Right lobe of liver (tissue), 6 donors: ENCODE data around the gene CADPS. TPM values are rescaled to one million over a fixed set of nuclear protein-coding genes. Genes with fewer than 3 reads are reported as not detected.

Experiments
- ATAC-seq, 4 donors: fragments of 200-7000 bp; cut with Tn5 transposase; one replicate each; pipeline ENCODE4 v1.9.1; 2020; ENCODE audit warnings: mild to moderate bottlenecking in 4 of 4, moderate library complexity in 4 of 4
- DNase-seq, 3 donors: peaks; one replicate each; pipeline ENCODE4 v3.0.0-alpha.2; 2020
- H3K27ac ChIP-seq, 3 donors: fragments of 200-600 bp; one replicate each; pipeline ENCODE4 v1.8.0; 2022
- H3K27me3 ChIP-seq, 2 donors: fragments of 200-600 bp; one replicate each; pipeline ENCODE4 v1.8.0; 2022
- H3K36me3 ChIP-seq, 4 donors: fragments of 200-600 bp; sonication (generic) in 1 of 4; one replicate each; pipeline versions ENCODE4 v1.5.1 to v1.8.0; 2017 to 2022; ENCODE audit warnings: control low read depth in 1 of 4
- H3K4me1 ChIP-seq, 4 donors: fragments of 200-600 bp; sonication (generic) in 1 of 4; one replicate each; pipeline versions ENCODE4 v1.5.1 to v1.8.0; 2017 to 2022; ENCODE audit warnings: control low read depth in 1 of 4
- H3K4me3 ChIP-seq, 3 donors: fragments of 200-600 bp; one replicate each; pipeline ENCODE4 v1.8.0; 2022
- H3K9me3 ChIP-seq, 4 donors: fragments of 200-600 bp; sonication (generic) in 1 of 4; one replicate each; pipeline versions ENCODE4 v1.5.1 to v1.8.0; 2017 to 2022; ENCODE audit warnings: control low read depth in 1 of 4
- POLR2A ChIP-seq: fragments of 450-650 bp; IDR thresholded peaks from one replicate; pipeline ENCODE4 v1.6.1; 2017; ENCODE audit warnings: antibody characterized with exemption, mild to moderate bottlenecking
- WGBS: methylation state at CpG from one replicate; pipeline ENCODE4 v1.1.6; 2018; ENCODE audit warnings: low coverage, low lambda C conversion rate; ENCODE audit not compliant: insufficient coverage; ENCODE audit errors: missing lambda C conversion rate; 5-methylcytosine and 5-hydroxymethylcytosine counted together
- intact Hi-C, 2 donors: fragments of 100-400 bp; cut with DNase I; formaldehyde crosslinking; loops; one replicate each; pipeline versions ENCODE4 v1.11.2 to v1.14.1; 2022
- total RNA-seq, 6 experiments: library from RNA; depleted of rRNA in 2 of 6; stranded (reverse); fragments of >200 nt in 2 of 6; fragmentation: NEBNext Ultra II Directional in 3 of 6; extraction: Animal tissue kit (Norgen Biotek cat#: 25700) in 3 of 6; gene quantifications; one replicate each; pipeline versions ENCODE4 v1.1.0 to v1.2.4, GENCODE V29; 2016 to 2023
- TF ChIP-seq, protein P1 (sequence below), 4 donors: fragments of 200-600 bp in 3 of 4; fragments of 450-650 bp in 1 of 4; IDR thresholded peaks; one replicate each; pipeline versions ENCODE4 v1.5.1 to v1.8.0; 2016 to 2022; ENCODE audit warnings: antibody characterized with exemption in 4 of 4, mild to moderate bottlenecking in 2 of 4
- donor health status: DM: no; HTN: yes; CAD: no.
- donor health status: DM: no; HTN: no; CAD: no.
- donor health status: DM: no; HTN: no; CAD: no.
- donor health status: DM: no; HTN: yes; CAD: no.
- donor health status: DM: no; HTN: yes; CAD: no.

Gene CADPS
- total RNA-seq, 6 experiments from 2014 or later = 0.06 to 0.98 TPM; not detected in 4

DNA sequence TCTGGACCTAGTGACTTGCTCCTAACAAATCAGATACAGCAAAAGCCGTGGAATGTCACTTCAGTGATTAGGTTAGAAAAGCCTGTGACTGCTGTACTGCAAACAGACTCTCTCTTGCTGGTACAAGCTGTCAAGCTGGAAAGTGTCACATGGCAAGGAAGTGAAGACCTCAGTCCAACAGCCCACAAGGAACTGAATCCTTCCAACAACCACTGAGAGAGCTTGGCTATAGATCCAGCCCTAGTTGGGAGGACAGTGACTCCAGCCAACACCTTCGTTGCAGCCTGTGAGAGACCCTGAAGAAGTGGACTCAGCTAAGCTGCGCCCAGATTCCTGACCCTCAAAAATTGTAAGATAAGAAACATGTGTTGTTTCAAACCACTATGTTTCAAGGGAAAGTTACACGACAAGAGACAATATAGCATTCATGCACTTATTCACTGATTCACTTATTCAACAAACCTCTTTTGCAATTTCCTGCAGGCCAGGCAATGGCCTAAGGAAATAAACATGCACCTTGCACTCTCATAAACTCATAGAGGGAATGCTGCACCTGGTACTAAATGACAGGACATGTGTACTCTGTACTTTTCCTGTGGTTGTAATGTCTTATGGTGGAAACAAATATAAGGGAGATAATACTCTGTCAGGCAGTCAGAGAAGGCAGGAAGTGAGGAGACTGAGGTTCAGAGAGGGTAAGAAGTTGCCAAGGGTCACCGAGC is 142.9 kb downstream of the CADPS start:
- H3K4me3 ChIP-seq = no peak overlapping the region
- DNase-seq (no peak), ATAC-seq (no peak)
- no peaks in the 10 kb centered on the region for H3K36me3 ChIP-seq
- WGBS = 65% methylated on average over 5 of the region's 5 CpGs
- no peaks in the 10 kb centered on the region for H3K4me1 ChIP-seq
- no peaks in the 10 kb centered on the region for H3K27me3 ChIP-seq
- H3K9me3 ChIP-seq = no peaks in the 10 kb centered on the region
- TF ChIP-seq, protein P1, sequence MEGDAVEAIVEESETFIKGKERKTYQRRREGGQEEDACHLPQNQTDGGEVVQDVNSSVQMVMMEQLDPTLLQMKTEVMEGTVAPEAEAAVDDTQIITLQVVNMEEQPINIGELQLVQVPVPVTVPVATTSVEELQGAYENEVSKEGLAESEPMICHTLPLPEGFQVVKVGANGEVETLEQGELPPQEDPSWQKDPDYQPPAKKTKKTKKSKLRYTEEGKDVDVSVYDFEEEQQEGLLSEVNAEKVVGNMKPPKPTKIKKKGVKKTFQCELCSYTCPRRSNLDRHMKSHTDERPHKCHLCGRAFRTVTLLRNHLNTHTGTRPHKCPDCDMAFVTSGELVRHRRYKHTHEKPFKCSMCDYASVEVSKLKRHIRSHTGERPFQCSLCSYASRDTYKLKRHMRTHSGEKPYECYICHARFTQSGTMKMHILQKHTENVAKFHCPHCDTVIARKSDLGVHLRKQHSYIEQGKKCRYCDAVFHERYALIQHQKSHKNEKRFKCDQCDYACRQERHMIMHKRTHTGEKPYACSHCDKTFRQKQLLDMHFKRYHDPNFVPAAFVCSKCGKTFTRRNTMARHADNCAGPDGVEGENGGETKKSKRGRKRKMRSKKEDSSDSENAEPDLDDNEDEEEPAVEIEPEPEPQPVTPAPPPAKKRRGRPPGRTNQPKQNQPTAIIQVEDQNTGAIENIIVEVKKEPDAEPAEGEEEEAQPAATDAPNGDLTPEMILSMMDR (IDR thresholded peaks at IDR 0.05) = no peak
- TF ChIP-seq POLR2A = no peak
- intact Hi-C loops = no loop called here
- H3K27ac ChIP-seq = no peak overlapping the region

DNA sequence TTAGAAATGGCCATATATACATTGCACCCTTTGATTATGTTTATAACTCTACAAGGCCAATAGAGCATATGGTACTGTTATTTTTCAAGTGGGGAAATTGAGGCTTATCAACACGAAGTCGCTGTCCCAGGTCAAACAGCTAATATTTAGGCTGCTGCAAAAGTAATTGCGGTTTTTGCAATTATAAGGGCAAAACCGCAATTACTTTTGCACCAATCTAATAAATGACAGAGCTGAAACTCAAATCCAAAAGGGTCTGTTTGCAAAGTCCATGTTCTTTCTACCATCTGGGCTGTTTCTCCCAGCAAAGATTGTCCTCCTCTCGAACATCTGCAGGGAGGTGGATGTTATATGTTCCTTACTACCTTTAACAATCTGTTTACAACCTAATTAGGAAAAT is 147.2 kb downstream of the CADPS start:
- intact Hi-C loops = no loop called here
- Histone ChIP-seq H3K27me3 (no peaks in the 10 kb centered on the region), H3K9me3 (no peaks in the 10 kb centered on the region), H3K4me1 (no peaks in the 10 kb centered on the region), H3K27ac (no peak overlapping the region), H3K4me3 (no peak overlapping the region), H3K36me3 (no peaks in the 10 kb centered on the region)
- no peak for DNase-seq
- TF ChIP-seq, protein P1 (IDR thresholded peaks at IDR 0.05) = no peak
- no peak for TF ChIP-seq POLR2A
- WGBS = 54% methylated on average over 5 of the region's 5 CpGs
- ATAC-seq = no peak

DNA sequence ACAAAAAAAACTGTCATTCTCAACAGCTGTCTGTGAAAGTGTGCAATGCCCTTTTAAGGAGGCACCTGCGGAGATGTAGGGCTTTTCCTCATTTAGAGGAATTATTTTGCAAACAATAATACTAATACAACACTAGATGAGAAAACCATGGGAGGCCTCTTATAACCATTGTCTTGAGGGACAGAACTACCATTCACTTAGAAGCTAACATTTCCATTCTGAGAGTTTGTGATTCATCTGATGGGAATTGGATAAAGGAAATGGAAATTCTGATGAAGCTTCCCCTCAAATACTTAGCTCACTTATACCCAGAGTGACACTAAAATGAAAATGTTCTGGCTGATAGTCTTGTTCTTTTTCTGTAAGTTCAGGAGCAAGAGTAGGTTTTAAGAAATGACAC is 147.7 kb downstream of the CADPS start:
- Histone ChIP-seq H3K4me1 (no peaks in the 10 kb centered on the region), H3K9me3 (no peaks in the 10 kb centered on the region), H3K27ac (no peak overlapping the region), H3K36me3 (no peaks in the 10 kb centered on the region), H3K4me3 (no peak overlapping the region), H3K27me3 (no peaks in the 10 kb centered on the region)
- no peak for DNase-seq
- intact Hi-C loops = no loop called here
- WGBS = 75% methylated on average over 1 of the region's 1 CpG
- TF ChIP-seq POLR2A = no peak
- TF ChIP-seq, protein P1 (IDR thresholded peaks at IDR 0.05) = no peak
- no peak for ATAC-seq

DNA sequence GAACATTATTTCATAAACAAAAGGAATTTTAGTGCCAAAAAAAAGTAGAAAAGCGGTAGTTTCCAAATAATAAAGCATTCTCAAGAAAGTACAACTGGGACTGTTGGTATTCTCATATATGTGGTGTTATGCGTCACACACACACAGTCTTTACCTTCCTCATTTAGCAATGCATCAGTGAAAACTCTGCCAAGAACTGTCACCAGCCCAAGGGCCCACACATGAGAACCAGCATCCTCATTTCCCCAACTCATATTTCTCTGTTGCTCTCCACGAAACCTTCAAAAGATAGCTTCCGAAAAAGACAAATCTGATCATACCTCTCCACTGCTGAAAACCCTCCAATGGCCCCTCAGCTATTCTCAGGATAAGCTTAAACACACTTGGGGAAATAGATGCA is 150.7 kb downstream of the CADPS start:
- Histone ChIP-seq H3K27ac (no peak overlapping the region), H3K4me3 (no peak overlapping the region), H3K9me3 (no peaks in the 10 kb centered on the region), H3K4me1 (no peaks in the 10 kb centered on the region), H3K27me3 (no peaks in the 10 kb centered on the region), H3K36me3 (no peaks in the 10 kb centered on the region)
- 60% methylated on average over 4 of the region's 4 CpGs for WGBS
- TF ChIP-seq POLR2A = no peak
- TF ChIP-seq, protein P1 (IDR thresholded peaks at IDR 0.05) = no peak
- DNase-seq = no peak
- intact Hi-C loops = no loop called here
- no peak for ATAC-seq

DNA sequence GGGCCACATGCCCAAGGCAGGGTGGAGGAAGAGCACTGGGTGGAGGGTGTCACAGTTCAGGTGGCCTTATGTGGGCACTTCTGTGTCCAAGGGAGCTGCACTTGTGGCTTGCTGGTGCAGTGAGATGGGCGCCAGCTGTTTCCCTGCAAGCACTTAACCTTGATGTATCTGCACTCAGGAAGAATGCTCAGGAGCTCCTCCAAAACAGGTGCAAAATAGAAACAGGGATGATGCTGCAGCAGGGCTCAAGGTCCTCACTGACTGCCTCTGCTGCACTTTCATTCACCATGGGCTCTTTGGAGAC is 151.3 kb downstream of the CADPS start:
- H3K27ac ChIP-seq = no peak overlapping the region
- ATAC-seq (no peak), DNase-seq (no peak)
- TF ChIP-seq POLR2A = no peak
- TF ChIP-seq, protein P1 (IDR thresholded peaks at IDR 0.05) = no peak
- intact Hi-C loops = no loop called here
- no peaks in the 10 kb centered on the region for H3K27me3 ChIP-seq
- H3K36me3 ChIP-seq = no peaks in the 10 kb centered on the region
- no peaks in the 10 kb centered on the region for H3K9me3 ChIP-seq
- WGBS = no CpG with 5 or more reads among the region's 1 CpG
- H3K4me1 ChIP-seq = no peaks in the 10 kb centered on the region
- no peak overlapping the region for H3K4me3 ChIP-seq
